HCT116 (cell line): ENCODE results near the gene UNC50.

Experiments
- CTCF ChIP-seq, 3 experiments: fragments of 200-600 bp in 1 of 3; sonication (generic) in 1 of 3; IDR thresholded peaks in 2 of 3; conservative IDR thresholded peaks in 1 of 3; 2 replicates each; pipeline ENCODE4 v1.5.1; 2012 to 2017; ENCODE audit warnings: low read depth in 2 of 3, low read length in 2 of 3, antibody characterized with exemption in 1 of 3, borderline replicate concordance in 1 of 3, control low read depth in 1 of 3, mild to moderate bottlenecking in 1 of 3, mixed read lengths in 1 of 3, mixed run types in 1 of 3, moderate library complexity in 1 of 3; ENCODE audit not compliant: insufficient read depth in 1 of 3
- EGR1 ChIP-seq: IDR thresholded peaks from 2 replicates; pipeline ENCODE4 v1.6.1; 2012; ENCODE audit warnings: low read depth
- JUND ChIP-seq: IDR thresholded peaks from 2 replicates; pipeline ENCODE4 v1.6.1; 2012
- MAX ChIP-seq: IDR thresholded peaks from 2 replicates; pipeline ENCODE4 v1.6.1; 2012
- POLR2A ChIP-seq: IDR thresholded peaks from 2 replicates; pipeline ENCODE4 v1.7.0; 2011; ENCODE audit warnings: borderline replicate concordance; ENCODE audit not compliant: insufficient read depth, insufficient read length; ENCODE audit errors: extremely low read depth

GRCh38 chr2:98648451-98648850 lies 40.1 kb downstream of the UNC50 start:
- TF ChIP-seq MAX (no peak), JUND (no peak), POLR2A (no peak), CTCF (IDR thresholded peaks at IDR 0.05 in 2 of 3, conservative IDR thresholded peaks at IDR 0.05 in 1 of 3; ENCODE audit: borderline replicate concordance in 1 of 3, insufficient read depth in 1 of 3, low read depth in 2 of 3, low read length in 2 of 3) (no peak), EGR1 (no peak)
